Measurements from ENCODE around the gene MAP3K3. TPM values are rescaled to one million over a fixed set of nuclear protein-coding genes. Genes with fewer than 3 reads are reported as not detected.

The MAP3K3 gene
- total RNA-seq (2014; rRNA removed; shearing (Covaris generic)) (36.7 and 49.3 TPM in 2 replicates), polyA plus RNA-seq (2016; fragmentation: Nextera tagmentation; extraction: Ambion mirVana) (8.6 and 12.2 TPM in 2 replicates)

GRCh38 chr17:63621684-63622573 lies at the start of gene MAP3K3:
MAP3K3 (plus strand) TSS chr17:63622417; CDS start chr17:63622760, 343 bp downstream.
- TF ChIP-seq EZH2 (IDR thresholded peaks at IDR 0.05; ENCODE audit: insufficient read depth, poor library complexity, severe bottlenecking) = no peak
- TF ChIP-seq EZH2phosphoT487 (IDR thresholded peaks at IDR 0.05; ENCODE audit: insufficient read depth, low read depth) = no peak
- no peaks in the 10 kb centered on the region for H3K27me3 ChIP-seq (replicated peaks; ENCODE audit: insufficient read depth)
- H3K4me3 ChIP-seq = peak within 1 kb of the TSS; percentile 99
- peak within 1 kb of the TSS; percentile 54 for H3K27ac ChIP-seq
- H3K9me3 ChIP-seq (ENCODE audit: low read depth) = no peaks in the 10 kb centered on the region
- in situ Hi-C loops (cut with MboI) = no loop called here
- WGBS, 2 experiments (ENCODE audit: low coverage in 1 of 2, low lambda C conversion rate in 2 of 2, missing lambda C conversion rate in 2 of 2) = 1 to 2% methylated on average over 51 to 58 of the region's 75 CpGs
- H2AFZ ChIP-seq = peak within 1 kb of the TSS; percentile 91
- H3F3A ChIP-seq (ENCODE audit: insufficient read depth) = peaks cover 20% of the 10 kb centered on the region; the same call in 1 of the 2 replicates
- peak; percentile 100 for DNase-seq
- peaks cover 40% of the 10 kb centered on the region for H3K79me2 ChIP-seq (ENCODE audit: insufficient read depth)
- H4K20me1 ChIP-seq (ENCODE audit: insufficient read depth) = 0 out of 2 replicates have a peak, but pooled peaks cover 3% of the 10 kb centered on the region
- peaks cover 31% of the 10 kb centered on the region for H3K4me1 ChIP-seq (ENCODE audit: insufficient read depth)
- H3K9me2 ChIP-seq (ENCODE audit: insufficient read depth) = no peaks in the 10 kb centered on the region
- peak within 1 kb of the TSS; percentile 83 for H3K9ac ChIP-seq
- peak within 1 kb of the TSS; percentile 100 for H3K4me2 ChIP-seq (ENCODE audit: unreplicated experiment)
- H3K36me3 ChIP-seq (ENCODE audit: low read depth) = no peaks in the 10 kb centered on the region

GRCh38 chr17:63573634-63574033 lies 48.6 kb upstream of the MAP3K3 start:
- no peaks in the 10 kb centered on the region for H3K36me3 ChIP-seq (ENCODE audit: low read depth)
- peak; percentile 27 for DNase-seq
- no peak overlapping the region for H3K9ac ChIP-seq
- peaks cover 22% of the 10 kb centered on the region for H4K20me1 ChIP-seq (ENCODE audit: insufficient read depth)
- 58% methylated on average over 5 of the region's 5 CpGs for WGBS, 2 experiments (ENCODE audit: low coverage in 1 of 2, low lambda C conversion rate in 2 of 2, missing lambda C conversion rate in 2 of 2)
- peaks cover 94% of the 10 kb centered on the region for H3K79me2 ChIP-seq (ENCODE audit: insufficient read depth)
- no peak for TF ChIP-seq EZH2 (IDR thresholded peaks at IDR 0.05; ENCODE audit: insufficient read depth, poor library complexity, severe bottlenecking)
- no peak for TF ChIP-seq EZH2phosphoT487 (IDR thresholded peaks at IDR 0.05; ENCODE audit: insufficient read depth, low read depth)
- in situ Hi-C loops (cut with MboI) = no loop called here
- no peak overlapping the region for H3K4me3 ChIP-seq
- no peaks in the 10 kb centered on the region for H3K9me3 ChIP-seq (ENCODE audit: low read depth)
- no peaks in the 10 kb centered on the region for H3K27me3 ChIP-seq (replicated peaks; ENCODE audit: insufficient read depth)
- peaks cover 26% of the 10 kb centered on the region for H3K4me1 ChIP-seq (ENCODE audit: insufficient read depth)
- H2AFZ ChIP-seq = no peak overlapping the region
- no peak overlapping the region for H3K27ac ChIP-seq
- H3K9me2 ChIP-seq (ENCODE audit: insufficient read depth) = no peaks in the 10 kb centered on the region
- H3F3A ChIP-seq (ENCODE audit: insufficient read depth) = peaks cover 34% of the 10 kb centered on the region
- no peak overlapping the region for H3K4me2 ChIP-seq (ENCODE audit: unreplicated experiment)

DNA sequence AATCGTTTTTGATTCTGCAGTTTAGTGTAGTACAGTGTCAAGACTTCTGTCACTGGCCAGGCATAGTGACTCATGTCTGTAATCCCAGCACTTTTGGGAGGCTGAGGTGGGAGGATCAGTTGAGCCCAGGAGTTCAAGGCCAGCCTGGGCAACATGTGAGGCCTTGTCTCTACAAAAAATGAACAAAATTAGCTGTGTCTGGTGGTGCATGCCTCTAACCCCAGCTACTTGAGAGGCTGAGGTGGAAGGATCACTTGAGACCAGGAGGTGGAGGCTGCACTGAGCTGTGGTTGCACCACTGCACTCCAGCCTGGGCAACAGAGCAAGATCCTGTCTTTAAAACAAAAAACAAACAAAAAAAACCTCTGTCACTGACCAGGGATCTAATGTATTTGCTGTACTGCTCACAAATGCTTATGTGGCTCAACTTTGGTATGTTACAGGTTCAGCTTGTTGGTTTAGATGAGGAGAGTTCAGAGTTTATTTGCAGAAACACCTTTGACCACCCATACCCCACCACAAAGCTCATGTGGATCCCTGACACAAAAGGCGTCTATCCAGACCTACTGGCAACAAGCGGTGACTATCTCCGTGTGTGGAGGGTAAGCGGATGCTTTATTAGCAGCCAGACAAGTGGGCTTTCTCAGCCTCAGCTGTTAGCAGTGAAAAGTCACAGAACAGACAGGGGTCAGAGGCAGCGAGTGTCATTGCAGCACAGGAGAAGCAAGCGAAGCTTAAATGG lies 44.0 kb upstream of the MAP3K3 start:
- 86 to 92% methylated on average over 7 of the region's 7 CpGs for WGBS, 2 experiments (ENCODE audit: low coverage in 1 of 2, low lambda C conversion rate in 2 of 2, missing lambda C conversion rate in 2 of 2)
- peaks cover under 1% of the 10 kb centered on the region for H3F3A ChIP-seq (ENCODE audit: insufficient read depth)
- no peak overlapping the region for H2AFZ ChIP-seq
- no peak for TF ChIP-seq EZH2 (IDR thresholded peaks at IDR 0.05; ENCODE audit: insufficient read depth, poor library complexity, severe bottlenecking)
- TF ChIP-seq EZH2phosphoT487 (IDR thresholded peaks at IDR 0.05; ENCODE audit: insufficient read depth, low read depth) = no peak
- H3K27ac ChIP-seq = no peak overlapping the region
- no peaks in the 10 kb centered on the region for H3K4me1 ChIP-seq (ENCODE audit: insufficient read depth)
- peaks cover 11% of the 10 kb centered on the region; the same call in 1 of the 2 replicates for H3K36me3 ChIP-seq (ENCODE audit: low read depth)
- no peak overlapping the region for H3K9ac ChIP-seq
- H3K9me3 ChIP-seq (ENCODE audit: low read depth) = no peaks in the 10 kb centered on the region
- peaks cover 100% of the 10 kb centered on the region for H3K79me2 ChIP-seq (ENCODE audit: insufficient read depth)
- peaks cover 9% of the 10 kb centered on the region; the same call in 1 of the 2 replicates for H4K20me1 ChIP-seq (ENCODE audit: insufficient read depth)
- no peaks in the 10 kb centered on the region for H3K9me2 ChIP-seq (ENCODE audit: insufficient read depth)
- no peak for DNase-seq
- no peak overlapping the region for H3K4me2 ChIP-seq (ENCODE audit: unreplicated experiment)
- in situ Hi-C loops (cut with MboI) = no loop called here
- no peak overlapping the region for H3K4me3 ChIP-seq
- no peaks in the 10 kb centered on the region for H3K27me3 ChIP-seq (replicated peaks; ENCODE audit: insufficient read depth)

DNA sequence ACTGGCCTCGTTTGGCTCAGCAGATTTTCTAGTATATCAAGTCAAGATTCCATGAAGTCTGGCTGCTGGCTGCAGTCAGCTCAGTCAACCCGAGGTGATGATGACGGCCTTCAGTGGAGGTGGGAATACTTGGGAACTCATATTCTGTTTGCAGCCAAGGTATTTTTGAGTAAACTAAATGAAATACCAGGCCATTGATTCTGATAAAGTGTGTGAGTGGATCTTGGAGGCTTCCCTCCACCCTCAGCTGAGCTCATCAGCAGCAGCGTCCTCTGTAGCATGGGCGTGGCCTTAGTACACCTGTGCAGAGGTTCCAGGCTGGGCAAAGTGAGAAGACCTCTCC lies 43.5 kb upstream of the MAP3K3 start:
- Histone ChIP-seq H4K20me1 (ENCODE audit: insufficient read depth) (peaks cover 8% of the 10 kb centered on the region; the same call in 1 of the 2 replicates), H3K4me2 (ENCODE audit: unreplicated experiment) (no peak overlapping the region), H3K79me2 (ENCODE audit: insufficient read depth) (peaks cover 96% of the 10 kb centered on the region), H3K9ac (no peak overlapping the region), H3K9me3 (ENCODE audit: low read depth) (no peaks in the 10 kb centered on the region), H3K27ac (no peak overlapping the region), H3K36me3 (ENCODE audit: low read depth) (peaks cover 16% of the 10 kb centered on the region; the same call in 1 of the 2 replicates), H3K9me2 (ENCODE audit: insufficient read depth) (no peaks in the 10 kb centered on the region), H3F3A (ENCODE audit: insufficient read depth) (no peaks in the 10 kb centered on the region), H2AFZ (no peak overlapping the region), H3K27me3 (replicated peaks; ENCODE audit: insufficient read depth) (no peaks in the 10 kb centered on the region), H3K4me1 (ENCODE audit: insufficient read depth) (no peaks in the 10 kb centered on the region), H3K4me3 (no peak overlapping the region)
- no peak for DNase-seq
- TF ChIP-seq EZH2 (IDR thresholded peaks at IDR 0.05; ENCODE audit: insufficient read depth, poor library complexity, severe bottlenecking) (no peak), EZH2phosphoT487 (IDR thresholded peaks at IDR 0.05; ENCODE audit: insufficient read depth, low read depth) (no peak)
- in situ Hi-C loops (cut with MboI) = no loop called here
- WGBS, 2 experiments (ENCODE audit: low coverage in 1 of 2, low lambda C conversion rate in 2 of 2, missing lambda C conversion rate in 2 of 2) = 91 to 97% methylated on average over 5 of the region's 5 CpGs
